ENCODE results near the gene KRTAP5-5. TPM values are rescaled to one million over a fixed set of nuclear protein-coding genes. Genes with fewer than 3 reads are reported as not detected.

Gene KRTAP5-5
- total RNA-seq, 1 experiment from 2014 or later = not detected

GRCh38 chr11:1631066-1631568 is 1.5 kb downstream of the KRTAP5-5 start:
- no peaks in the 10 kb centered on the region for H4K20me1 ChIP-seq (ENCODE audit: insufficient read depth, low read depth, low read length)
- no peaks in the 10 kb centered on the region for H3K79me2 ChIP-seq (ENCODE audit: low read length)
- H3K36me3 ChIP-seq (ENCODE audit: insufficient read depth, low read length) = no peaks in the 10 kb centered on the region
- no peaks in the 10 kb centered on the region for H3K27me3 ChIP-seq (ENCODE audit: low read length)
- no peak overlapping the region for H2AFZ ChIP-seq (ENCODE audit: low read length)
- H3K4me2 ChIP-seq (ENCODE audit: low read depth, low read length, poor library complexity, severe bottlenecking) = no peak overlapping the region
- no peaks in the 10 kb centered on the region for H3K9me3 ChIP-seq (ENCODE audit: low read length)
- no peaks in the 10 kb centered on the region for H3K4me1 ChIP-seq (ENCODE audit: low read length)
- DNase-seq = no peak
- H3K4me3 ChIP-seq (ENCODE audit: low read length) = no peak overlapping the region
- no peak overlapping the region for H3K9ac ChIP-seq (ENCODE audit: low read length)
- H3K27ac ChIP-seq (ENCODE audit: low read length) = no peak overlapping the region
- H3K9me2 ChIP-seq (replicated peaks; ENCODE audit: insufficient read depth, low read length) = no peaks in the 10 kb centered on the region

GRCh38 chr11:1632053-1632714 is 2.6 kb downstream of the KRTAP5-5 start:
- H3K9me3 ChIP-seq (ENCODE audit: low read length) = no peaks in the 10 kb centered on the region
- H3K4me2 ChIP-seq (ENCODE audit: low read depth, low read length, poor library complexity, severe bottlenecking) = no peak overlapping the region
- H3K79me2 ChIP-seq (ENCODE audit: low read length) = no peaks in the 10 kb centered on the region
- no peak overlapping the region for H3K4me3 ChIP-seq (ENCODE audit: low read length)
- H3K27ac ChIP-seq (ENCODE audit: low read length) = no peak overlapping the region
- no peaks in the 10 kb centered on the region for H4K20me1 ChIP-seq (ENCODE audit: insufficient read depth, low read depth, low read length)
- H2AFZ ChIP-seq (ENCODE audit: low read length) = no peak overlapping the region
- no peaks in the 10 kb centered on the region for H3K27me3 ChIP-seq (ENCODE audit: low read length)
- H3K9ac ChIP-seq (ENCODE audit: low read length) = no peak overlapping the region
- H3K4me1 ChIP-seq (ENCODE audit: low read length) = no peaks in the 10 kb centered on the region
- no peaks in the 10 kb centered on the region for H3K9me2 ChIP-seq (replicated peaks; ENCODE audit: insufficient read depth, low read length)
- no peak for DNase-seq
- no peaks in the 10 kb centered on the region for H3K36me3 ChIP-seq (ENCODE audit: insufficient read depth, low read length)

GRCh38 chr11:1633864-1634263 is 4.3 kb downstream of the KRTAP5-5 start:
- H3K4me1 ChIP-seq (ENCODE audit: low read length) = no peaks in the 10 kb centered on the region
- H3K9ac ChIP-seq (ENCODE audit: low read length) = no peak overlapping the region
- H3K27ac ChIP-seq (ENCODE audit: low read length) = no peak overlapping the region
- H3K36me3 ChIP-seq (ENCODE audit: insufficient read depth, low read length) = no peaks in the 10 kb centered on the region
- H2AFZ ChIP-seq (ENCODE audit: low read length) = no peak overlapping the region
- no peak overlapping the region for H3K4me3 ChIP-seq (ENCODE audit: low read length)
- H3K79me2 ChIP-seq (ENCODE audit: low read length) = no peaks in the 10 kb centered on the region
- no peak overlapping the region for H3K4me2 ChIP-seq (ENCODE audit: low read depth, low read length, poor library complexity, severe bottlenecking)
- no peaks in the 10 kb centered on the region for H4K20me1 ChIP-seq (ENCODE audit: insufficient read depth, low read depth, low read length)
- no peak for DNase-seq
- no peaks in the 10 kb centered on the region for H3K9me2 ChIP-seq (replicated peaks; ENCODE audit: insufficient read depth, low read length)
- no peaks in the 10 kb centered on the region for H3K9me3 ChIP-seq (ENCODE audit: low read length)
- H3K27me3 ChIP-seq (ENCODE audit: low read length) = no peaks in the 10 kb centered on the region

- Histone ChIP-seq H3K9me2 (replicated peaks; ENCODE audit: insufficient read depth, low read length) (no peaks in the 10 kb centered on the region), H2AFZ (ENCODE audit: low read length) (no peak overlapping the region), H3K36me3 (ENCODE audit: insufficient read depth, low read length) (no peaks in the 10 kb centered on the region), H3K4me1 (ENCODE audit: low read length) (no peaks in the 10 kb centered on the region), H3K27me3 (ENCODE audit: low read length) (no peaks in the 10 kb centered on the region), H3K9ac (ENCODE audit: low read length) (no peak overlapping the region), H4K20me1 (ENCODE audit: insufficient read depth, low read depth, low read length) (no peaks in the 10 kb centered on the region), H3K4me2 (ENCODE audit: low read depth, low read length, poor library complexity, severe bottlenecking) (no peak overlapping the region), H3K79me2 (ENCODE audit: low read length) (no peaks in the 10 kb centered on the region), H3K27ac (ENCODE audit: low read length) (no peak overlapping the region), H3K4me3 (ENCODE audit: low read length) (no peak overlapping the region), H3K9me3 (ENCODE audit: low read length) (no peaks in the 10 kb centered on the region)
- no peak for DNase-seq
Observed at GRCh38 chr11:1636291-1636950, 6.8 kb downstream of the KRTAP5-5 start.

GRCh38 chr11:1637628-1638027 is 8.1 kb downstream of the KRTAP5-5 start:
- no peaks in the 10 kb centered on the region for H4K20me1 ChIP-seq (ENCODE audit: insufficient read depth, low read depth, low read length)
- no peaks in the 10 kb centered on the region for H3K9me3 ChIP-seq (ENCODE audit: low read length)
- no peak for DNase-seq
- H3K4me1 ChIP-seq (ENCODE audit: low read length) = no peaks in the 10 kb centered on the region
- no peaks in the 10 kb centered on the region for H3K79me2 ChIP-seq (ENCODE audit: low read length)
- H2AFZ ChIP-seq (ENCODE audit: low read length) = no peak overlapping the region
- H3K4me3 ChIP-seq (ENCODE audit: low read length) = no peak overlapping the region
- no peak overlapping the region for H3K9ac ChIP-seq (ENCODE audit: low read length)
- no peak overlapping the region for H3K4me2 ChIP-seq (ENCODE audit: low read depth, low read length, poor library complexity, severe bottlenecking)
- no peak overlapping the region for H3K27ac ChIP-seq (ENCODE audit: low read length)
- no peaks in the 10 kb centered on the region for H3K27me3 ChIP-seq (ENCODE audit: low read length)
- no peaks in the 10 kb centered on the region for H3K36me3 ChIP-seq (ENCODE audit: insufficient read depth, low read length)
- no peaks in the 10 kb centered on the region for H3K9me2 ChIP-seq (replicated peaks; ENCODE audit: insufficient read depth, low read length)

GRCh38 chr11:1638344-1638743 is 8.8 kb downstream of the KRTAP5-5 start:
- H3K4me3 ChIP-seq (ENCODE audit: low read length) = no peak overlapping the region
- no peaks in the 10 kb centered on the region for H3K27me3 ChIP-seq (ENCODE audit: low read length)
- no peaks in the 10 kb centered on the region for H3K79me2 ChIP-seq (ENCODE audit: low read length)
- DNase-seq = no peak
- H3K9me3 ChIP-seq (ENCODE audit: low read length) = no peaks in the 10 kb centered on the region
- H3K27ac ChIP-seq (ENCODE audit: low read length) = no peak overlapping the region
- no peaks in the 10 kb centered on the region for H3K4me1 ChIP-seq (ENCODE audit: low read length)
- H3K36me3 ChIP-seq (ENCODE audit: insufficient read depth, low read length) = no peaks in the 10 kb centered on the region
- H4K20me1 ChIP-seq (ENCODE audit: insufficient read depth, low read depth, low read length) = no peaks in the 10 kb centered on the region
- no peak overlapping the region for H2AFZ ChIP-seq (ENCODE audit: low read length)
- H3K9ac ChIP-seq (ENCODE audit: low read length) = no peak overlapping the region
- no peak overlapping the region for H3K4me2 ChIP-seq (ENCODE audit: low read depth, low read length, poor library complexity, severe bottlenecking)
- H3K9me2 ChIP-seq (replicated peaks; ENCODE audit: insufficient read depth, low read length) = no peaks in the 10 kb centered on the region

- no peak overlapping the region for H3K4me3 ChIP-seq (ENCODE audit: low read length)
- no peaks in the 10 kb centered on the region for H4K20me1 ChIP-seq (ENCODE audit: insufficient read depth, low read depth, low read length)
- no peaks in the 10 kb centered on the region for H3K36me3 ChIP-seq (ENCODE audit: insufficient read depth, low read length)
- DNase-seq = no peak
- no peaks in the 10 kb centered on the region for H3K9me3 ChIP-seq (ENCODE audit: low read length)
- H3K9me2 ChIP-seq (replicated peaks; ENCODE audit: insufficient read depth, low read length) = no peaks in the 10 kb centered on the region
- H3K4me1 ChIP-seq (ENCODE audit: low read length) = no peaks in the 10 kb centered on the region
- no peak overlapping the region for H3K27ac ChIP-seq (ENCODE audit: low read length)
- H2AFZ ChIP-seq (ENCODE audit: low read length) = no peak overlapping the region
- H3K9ac ChIP-seq (ENCODE audit: low read length) = no peak overlapping the region
- H3K79me2 ChIP-seq (ENCODE audit: low read length) = no peaks in the 10 kb centered on the region
- no peaks in the 10 kb centered on the region for H3K27me3 ChIP-seq (ENCODE audit: low read length)
- no peak overlapping the region for H3K4me2 ChIP-seq (ENCODE audit: low read depth, low read length, poor library complexity, severe bottlenecking)
Observed at GRCh38 chr11:1639102-1639620, 9.6 kb downstream of the KRTAP5-5 start.

GRCh38 chr11:1639666-1640065 is 10.1 kb downstream of the KRTAP5-5 start:
- no peaks in the 10 kb centered on the region for H3K9me3 ChIP-seq (ENCODE audit: low read length)
- H3K79me2 ChIP-seq (ENCODE audit: low read length) = no peaks in the 10 kb centered on the region
- DNase-seq = no peak
- H3K9me2 ChIP-seq (replicated peaks; ENCODE audit: insufficient read depth, low read length) = no peaks in the 10 kb centered on the region
- no peaks in the 10 kb centered on the region for H3K27me3 ChIP-seq (ENCODE audit: low read length)
- H4K20me1 ChIP-seq (ENCODE audit: insufficient read depth, low read depth, low read length) = no peaks in the 10 kb centered on the region
- H3K36me3 ChIP-seq (ENCODE audit: insufficient read depth, low read length) = no peaks in the 10 kb centered on the region
- no peak overlapping the region for H3K4me3 ChIP-seq (ENCODE audit: low read length)
- no peak overlapping the region for H3K9ac ChIP-seq (ENCODE audit: low read length)
- no peak overlapping the region for H3K4me2 ChIP-seq (ENCODE audit: low read depth, low read length, poor library complexity, severe bottlenecking)
- no peak overlapping the region for H2AFZ ChIP-seq (ENCODE audit: low read length)
- H3K27ac ChIP-seq (ENCODE audit: low read length) = no peak overlapping the region
- H3K4me1 ChIP-seq (ENCODE audit: low read length) = no peaks in the 10 kb centered on the region

All from Karpas-422 (cell line).